GM21786 (cell line): ENCODE measurements around the gene GRIN2A.

Experiments used
- ATAC-seq: cut with Tn5 transposase; IDR thresholded peaks from one replicate; pipeline ENCODE4 v1.9.1; 2021; ENCODE audit not compliant: unreplicated experiment

GRIN2A gene

GRCh38 chr16:9977333-9977897, 204.8 kb downstream of the GRIN2A start:
- ATAC-seq, result no peak

GRCh38 chr16:9976601-9977000, 205.6 kb downstream of the GRIN2A start:
- ATAC-seq, result no peak

DNA sequence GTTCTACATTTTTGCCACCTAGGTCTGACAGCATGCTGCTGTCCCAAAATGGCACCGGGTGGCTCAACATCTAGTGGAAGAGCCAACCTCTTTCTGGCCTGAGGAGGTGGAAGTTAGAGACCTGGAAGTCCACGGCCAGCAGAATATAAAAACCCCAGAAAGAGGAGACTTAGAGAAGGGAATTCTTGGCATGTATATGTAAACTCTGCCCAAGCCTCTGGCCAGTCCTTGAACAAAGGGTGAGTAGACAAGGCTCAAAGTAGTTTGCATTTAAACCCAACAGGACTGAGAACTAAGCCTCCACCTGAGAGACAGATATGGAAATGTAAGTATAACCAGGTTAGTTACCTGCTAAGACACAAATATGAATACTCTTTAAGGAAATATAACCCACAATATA, 210.3 kb downstream of the GRIN2A start:
- no peak for ATAC-seq

GRCh38 chr16:9970796-9971195, 211.4 kb downstream of the GRIN2A start:
- ATAC-seq, result no peak

- ATAC-seq, result no peak
These were observed 212.0 kb downstream of the GRIN2A start for GRCh38 chr16:9970244-9970643.

DNA sequence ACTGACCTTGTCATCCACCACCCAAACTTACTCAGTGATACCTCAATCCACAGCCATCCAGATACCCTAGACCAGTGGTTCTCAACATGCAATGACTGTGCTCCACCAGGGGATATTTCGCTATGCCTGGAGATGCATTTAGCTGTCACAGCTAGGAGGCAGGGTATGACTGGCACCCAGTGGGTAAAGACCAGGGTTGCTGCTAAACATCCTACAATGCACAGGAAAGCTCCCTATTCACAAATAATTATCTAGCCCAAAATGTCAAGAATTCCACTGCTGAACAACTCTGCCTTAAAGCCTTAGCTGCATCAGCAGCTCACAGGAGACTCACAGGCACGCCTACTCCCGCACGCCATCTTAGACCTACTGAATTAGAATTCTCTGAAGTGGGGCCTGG, 212.6 kb downstream of the GRIN2A start:
- ATAC-seq, result no peak

DNA sequence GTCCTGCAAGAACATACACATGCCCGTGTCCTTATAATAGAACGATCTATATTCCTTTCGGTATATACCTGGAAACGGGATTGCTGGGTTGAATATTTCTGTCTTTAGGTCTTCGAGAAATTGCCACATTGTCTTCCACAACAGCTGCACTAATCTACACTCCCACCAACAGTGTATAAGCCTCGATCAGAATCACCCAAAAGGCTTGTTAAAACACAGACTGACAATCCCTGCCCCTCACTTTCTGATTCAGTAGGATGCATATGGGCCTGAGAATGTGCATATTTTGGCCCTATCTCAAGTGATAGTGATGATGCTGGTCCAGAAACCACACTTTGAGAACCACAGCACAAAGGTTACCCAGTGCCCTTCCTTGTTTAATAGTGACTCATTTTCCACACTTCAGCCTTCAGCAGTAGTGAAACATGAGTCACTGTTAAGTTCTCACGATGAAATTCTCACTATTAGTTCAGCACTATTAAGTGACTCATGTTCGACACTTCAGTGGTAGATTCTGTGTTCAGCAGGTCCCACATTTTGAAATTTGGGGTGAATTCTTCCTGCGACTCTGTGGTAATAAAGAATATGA, 215.6 kb downstream of the GRIN2A start:
- peak; percentile 89 for ATAC-seq

DNA sequence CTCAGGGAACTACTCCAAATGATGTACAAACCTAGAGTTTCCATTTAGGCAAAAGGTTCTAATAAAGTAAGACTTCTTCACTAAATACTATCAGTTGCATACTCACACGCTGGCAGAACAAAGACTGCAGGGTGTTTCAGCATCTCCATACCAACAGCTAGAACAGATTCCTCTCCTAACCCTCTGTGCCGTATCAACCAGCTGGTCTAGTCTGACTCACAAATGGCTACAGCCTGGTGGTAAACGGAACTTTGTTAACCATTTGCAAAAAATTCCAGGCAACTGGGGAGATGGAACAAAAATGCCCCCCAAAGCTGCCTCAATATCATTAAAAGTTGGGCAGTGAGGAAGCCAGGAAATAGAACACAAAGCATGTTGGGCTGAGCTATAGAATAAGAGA, 217.1 kb downstream of the GRIN2A start:
- no peak for ATAC-seq

GRCh38 chr16:9964426-9964825, 217.8 kb downstream of the GRIN2A start:
- no peak for ATAC-seq

DNA sequence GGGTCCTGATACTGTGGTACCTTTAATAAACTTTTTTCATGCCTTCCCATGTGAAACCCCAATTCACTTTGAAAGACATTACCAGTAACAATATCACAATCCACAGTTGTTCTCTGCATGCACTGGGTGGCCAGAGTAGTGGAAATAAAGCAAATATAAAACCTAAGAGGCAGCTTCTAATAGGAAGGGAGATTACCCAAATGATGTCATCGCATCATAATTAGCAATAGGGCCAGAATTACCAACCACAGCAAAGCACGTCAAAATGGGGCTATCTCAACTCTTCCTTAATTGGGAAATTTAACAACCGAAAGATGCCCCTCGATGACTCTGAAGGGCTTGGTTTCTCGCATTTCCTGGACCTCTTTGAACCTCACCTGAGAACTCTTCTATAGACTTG, 224.8 kb downstream of the GRIN2A start:
- ATAC-seq, result no peak

DNA sequence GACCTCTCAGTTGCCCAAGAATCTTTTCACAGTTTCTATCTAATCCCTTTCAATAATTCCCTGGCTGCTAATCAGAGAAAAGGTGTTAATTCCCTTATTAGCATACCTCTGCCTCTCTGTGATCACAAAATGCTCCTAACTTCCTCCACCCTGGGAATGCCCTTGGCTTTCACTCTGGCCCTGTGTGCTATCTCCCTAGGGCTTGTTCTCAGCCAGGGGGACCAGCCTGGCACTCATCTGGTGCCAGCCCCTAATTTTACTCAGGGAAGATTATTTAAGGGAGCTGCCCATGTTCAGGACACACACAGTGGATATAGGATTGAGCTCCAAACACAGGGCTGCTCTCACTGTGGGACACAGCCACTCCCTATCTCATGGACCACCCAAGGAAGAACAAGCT, 225.2 kb downstream of the GRIN2A start:
- no peak for ATAC-seq

GRCh38 chr16:9955677-9956076, 226.6 kb downstream of the GRIN2A start:
- no peak for ATAC-seq

DNA sequence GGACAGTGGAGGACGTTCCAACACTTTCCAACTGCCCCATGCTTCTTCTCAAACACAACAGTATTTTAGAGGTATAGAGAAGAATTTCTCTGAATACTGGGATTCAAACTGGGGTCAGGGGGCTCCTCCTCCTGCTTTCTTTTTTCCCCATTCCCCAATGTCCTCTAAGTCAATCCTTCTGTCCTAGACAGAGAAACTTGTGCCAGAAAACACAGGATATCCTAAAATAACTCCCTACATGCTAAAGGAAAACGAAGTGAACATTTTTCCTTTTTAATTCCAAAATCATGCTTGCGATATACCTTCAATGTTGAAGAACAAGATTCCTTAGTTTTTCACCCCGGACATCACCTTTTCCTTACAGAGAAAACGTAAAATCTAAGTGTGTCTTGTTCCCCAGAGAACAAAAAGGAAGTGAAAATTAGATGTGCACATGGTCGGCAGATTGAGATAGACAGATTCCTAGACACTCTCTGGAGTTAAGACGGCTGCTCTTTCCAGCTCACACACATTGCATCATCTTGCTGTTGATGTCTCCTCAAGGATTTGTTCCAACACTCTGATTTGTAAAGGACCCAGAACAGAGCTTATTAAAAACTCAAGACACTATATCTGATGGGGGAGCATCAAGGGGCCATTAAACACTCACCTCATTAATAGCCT, 228.2 kb downstream of the GRIN2A start:
- no peak for ATAC-seq

DNA sequence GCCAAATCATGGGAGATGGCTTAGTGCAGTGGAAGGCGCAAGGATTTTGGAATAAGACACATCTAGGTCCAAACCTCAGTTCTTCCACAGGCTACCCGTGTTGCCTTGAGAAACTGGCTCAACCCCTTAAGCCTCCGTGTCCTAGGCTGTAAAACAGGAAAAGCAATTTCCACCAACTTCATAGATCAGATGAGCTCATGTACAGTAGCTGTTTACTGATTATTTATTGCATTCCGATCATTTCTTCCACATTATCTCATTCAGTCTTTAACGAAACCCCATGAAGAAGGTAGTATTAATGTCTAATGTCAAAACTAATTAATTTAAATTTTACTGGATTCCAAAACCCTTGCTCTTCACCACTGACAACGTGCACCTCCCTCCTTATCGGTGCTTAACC, 231.6 kb downstream of the GRIN2A start:
- no peak for ATAC-seq

DNA sequence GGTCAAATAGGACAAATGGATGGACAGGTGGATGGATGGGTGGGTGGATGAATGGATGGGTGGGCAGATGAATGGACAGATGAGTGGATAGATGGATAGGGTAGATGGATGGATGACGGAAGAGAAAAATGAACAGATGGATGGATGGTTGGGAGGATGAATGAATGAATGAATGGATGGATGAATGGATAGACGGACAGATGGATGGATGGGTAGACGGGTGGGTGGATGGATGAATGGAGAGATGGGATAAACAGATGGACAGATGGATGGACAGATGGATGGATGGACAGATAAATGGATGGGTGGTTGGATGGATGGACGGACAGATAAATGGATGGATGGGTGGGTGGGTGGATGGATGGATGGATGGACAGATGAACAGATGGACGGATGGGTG, 232.8 kb downstream of the GRIN2A start:
- no peak for ATAC-seq

DNA sequence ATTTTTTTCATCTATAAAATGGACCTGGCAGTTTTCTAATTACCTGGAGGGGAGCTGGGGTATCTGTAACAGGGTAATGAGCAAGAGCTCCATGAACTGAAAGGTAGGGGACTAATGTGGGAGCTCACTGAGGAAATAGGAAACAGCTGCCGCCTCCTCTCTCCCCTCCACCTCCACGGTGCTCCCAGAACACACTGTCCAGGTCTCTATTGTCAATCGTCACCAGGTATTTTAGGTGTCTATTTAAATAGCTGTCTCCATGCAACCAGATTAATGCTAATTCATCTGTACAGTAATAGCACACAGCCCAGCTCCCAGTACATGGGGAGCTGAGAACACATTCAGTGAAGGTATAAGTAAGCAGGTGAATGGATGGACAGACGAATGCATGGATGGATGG, 233.3 kb downstream of the GRIN2A start:
- ATAC-seq, result no peak

GRCh38 chr16:9946022-9946720, 236.1 kb downstream of the GRIN2A start:
- ATAC-seq, result no peak

DNA sequence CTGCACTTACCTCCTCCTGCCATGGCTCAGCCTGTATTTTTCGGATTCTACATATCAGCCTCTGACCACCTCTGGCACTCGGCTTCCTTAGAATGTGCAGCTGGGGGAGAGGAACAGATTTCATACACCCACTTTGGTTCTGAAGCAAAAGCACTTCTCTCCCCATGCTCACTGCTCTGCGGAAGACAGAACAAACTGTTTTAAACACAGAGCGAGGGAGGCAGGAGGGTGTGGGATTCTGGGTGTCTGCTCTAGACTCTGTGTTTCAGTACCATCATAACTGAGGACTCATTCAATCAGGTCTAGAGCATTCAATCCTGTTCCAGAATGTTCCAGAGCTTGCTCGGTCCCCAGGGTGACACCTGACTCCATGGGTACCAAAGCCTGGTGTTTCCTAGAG, 239.1 kb downstream of the GRIN2A start:
- no peak for ATAC-seq

DNA sequence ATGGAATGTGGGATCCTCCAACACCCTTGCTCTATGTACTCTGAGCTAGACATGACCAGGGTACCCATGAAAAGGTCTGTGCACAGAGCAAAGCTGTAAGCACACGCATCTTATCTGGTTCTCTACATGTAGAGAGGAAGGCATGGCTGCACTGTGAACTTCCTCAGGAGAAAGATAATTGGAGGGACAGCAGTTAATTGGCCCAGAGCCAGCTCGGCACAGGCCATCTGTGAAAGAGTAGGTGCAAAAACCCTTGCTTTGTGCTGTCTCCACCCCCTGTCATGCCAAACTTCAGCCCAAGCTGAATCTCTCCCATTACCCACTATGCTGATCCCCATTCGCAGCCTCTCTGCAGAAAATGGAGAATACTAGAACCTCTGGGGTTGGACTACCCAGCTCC, 241.0 kb downstream of the GRIN2A start:
- ATAC-seq, result no peak

GRCh38 chr16:9934723-9935508, 247.3 kb downstream of the GRIN2A start:
- ATAC-seq, result no peak

DNA sequence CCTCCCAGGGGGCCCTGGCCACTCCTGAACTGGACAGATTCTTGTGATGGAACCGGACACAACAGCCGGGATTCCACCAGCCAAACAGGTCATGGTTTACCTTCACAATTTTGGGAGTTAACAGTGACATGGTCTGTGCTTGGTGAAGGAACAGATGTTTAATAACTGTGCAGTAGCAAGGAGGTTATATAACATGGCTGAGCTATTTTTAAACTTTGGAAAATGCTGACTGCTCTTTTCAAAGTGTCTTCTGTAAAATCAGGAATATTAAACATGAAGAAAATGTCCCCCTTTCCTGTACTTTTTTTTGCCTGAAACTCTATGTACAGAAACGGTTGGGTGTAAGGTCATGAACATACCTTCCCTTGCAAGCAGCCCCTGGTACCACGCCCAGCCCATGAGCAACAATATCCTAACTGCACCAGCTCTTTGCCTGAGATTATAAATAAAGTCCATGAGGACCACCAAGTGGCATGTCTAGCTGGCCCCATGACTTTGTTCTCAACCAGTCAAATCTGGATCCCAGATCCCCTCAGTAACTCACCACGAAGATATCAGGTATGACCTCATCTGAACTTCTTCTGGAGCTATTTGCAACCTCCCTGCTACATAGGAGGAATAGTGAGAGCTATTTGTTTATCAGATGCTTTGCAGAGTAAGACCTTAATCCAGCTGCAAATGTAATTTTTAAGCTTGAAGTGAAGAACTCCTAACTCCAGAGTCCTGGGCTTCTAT, 249.1 kb downstream of the GRIN2A start:
- no peak for ATAC-seq
